GM19238 (cell line): Measurements from ENCODE around the gene FAM111B.
A peak's percentile ranks its signal among the peaks of the same experiment; 100 is the strongest.
"Not testable (repeated sequence)": the region's sequence is repeated elsewhere in the genome, so short reads cannot be mapped to it uniquely, and the experiment has no call there.

ENCODE experiments used
- DNase-seq: peaks from one replicate; pipeline ENCODE4 v3.0.0; 2011; ENCODE audit warnings: low spot score; ENCODE audit not compliant: insufficient read length

FAM111B gene

DNA sequence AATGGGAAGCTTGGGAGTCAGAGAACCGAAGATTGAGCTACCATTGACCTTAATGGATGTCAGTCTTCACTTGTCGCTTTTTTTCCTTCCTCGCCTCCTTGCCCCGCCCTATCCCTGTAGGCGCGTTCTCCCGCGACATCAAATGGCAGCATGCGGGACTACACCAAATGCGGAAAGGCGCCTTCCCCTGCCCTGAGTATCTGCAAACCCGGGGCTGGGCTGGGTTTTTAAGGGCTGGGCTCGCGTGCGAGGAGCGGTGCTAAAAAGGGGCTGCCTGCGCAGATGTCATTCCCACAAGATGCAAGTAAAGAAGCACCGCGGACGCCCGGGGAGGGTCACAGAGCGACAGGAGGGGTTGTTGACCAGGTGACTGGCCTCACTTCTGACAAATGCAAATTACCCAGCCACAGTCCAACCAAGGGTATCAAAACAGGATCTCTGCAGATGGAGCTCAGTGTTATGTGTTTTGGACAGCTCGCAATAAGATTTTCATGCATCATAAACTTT, 4.7 kb upstream of the FAM111B start:
- DNase-seq = peak; percentile 46

DNA sequence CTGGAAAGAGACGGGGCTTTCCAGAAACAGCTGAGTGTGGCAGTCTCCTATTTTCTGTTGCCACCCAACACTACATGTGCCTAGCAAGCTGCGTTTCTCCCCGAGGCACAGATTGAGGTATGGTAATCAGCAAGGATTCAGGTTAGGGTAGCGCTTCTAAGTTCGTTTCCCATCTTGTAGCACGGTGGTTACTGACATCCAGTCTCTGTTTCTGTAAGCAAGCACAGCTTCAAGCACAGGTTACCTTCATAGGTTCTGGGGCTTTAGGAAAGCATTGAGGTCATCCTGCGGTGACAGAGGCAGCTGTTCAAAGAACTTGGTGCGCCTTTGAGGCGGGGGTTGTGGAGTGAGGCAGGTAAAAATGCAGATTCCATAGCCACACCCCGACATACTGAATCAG, 684 bp downstream of the FAM111B start:
- not testable (repeated sequence) for DNase-seq

DNA sequence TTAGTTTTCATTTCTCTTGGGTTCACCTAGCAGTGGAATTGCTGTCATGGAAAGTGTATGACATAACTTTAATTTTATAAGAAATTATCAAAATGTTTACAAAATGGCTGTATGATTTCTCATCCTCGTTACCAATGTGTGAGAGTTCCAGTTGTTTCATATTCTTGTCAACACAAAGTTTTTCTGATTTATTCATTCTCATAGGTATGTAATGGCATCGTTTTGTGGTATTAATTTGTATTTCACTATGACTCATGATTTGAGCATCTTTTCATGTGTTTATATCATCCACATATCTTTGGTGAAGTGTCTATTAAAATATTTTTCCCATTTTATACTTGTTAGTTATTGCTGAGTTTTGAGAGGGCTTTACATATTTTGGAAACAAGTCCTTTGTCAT, 5.5 kb downstream of the FAM111B start:
- DNase-seq = no peak

DNA sequence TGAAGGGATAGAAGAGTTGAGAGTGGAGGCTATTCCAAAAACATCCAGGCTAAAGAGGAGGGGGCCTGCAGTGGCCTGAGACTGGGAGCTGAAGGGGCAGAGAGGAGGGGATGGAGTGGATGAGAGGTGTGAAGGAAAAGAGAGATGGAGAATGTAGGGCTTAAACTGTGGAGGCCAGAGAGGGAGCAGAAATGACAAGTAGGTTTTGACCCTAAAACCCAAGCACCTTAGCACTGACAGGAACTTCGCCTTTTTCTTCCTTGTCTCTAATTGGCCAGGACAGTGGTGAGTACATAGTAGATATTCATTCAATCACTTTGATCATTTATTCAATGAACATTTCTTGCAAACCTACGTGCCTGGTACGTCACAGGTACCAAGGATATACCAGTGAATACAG, 7.3 kb downstream of the FAM111B start:
- no peak for DNase-seq

DNA sequence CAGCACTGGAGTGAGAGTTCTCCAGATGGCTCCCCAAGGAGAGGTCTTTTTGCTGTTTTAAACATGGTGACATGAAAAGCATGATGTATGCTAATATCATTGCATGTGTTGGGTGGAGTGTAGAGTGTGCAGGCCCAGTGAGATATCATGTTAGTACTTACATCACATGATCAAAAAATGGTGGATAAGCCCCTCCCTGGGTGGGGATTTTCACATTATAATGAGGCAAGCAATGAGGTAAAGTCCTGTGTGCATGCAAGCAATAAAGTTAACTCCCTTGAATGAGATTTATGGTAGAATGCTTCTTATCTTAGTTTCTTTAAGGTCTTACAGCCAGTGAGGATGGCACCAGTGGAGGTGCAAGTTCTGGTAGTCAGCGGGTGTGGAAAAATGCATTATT, 8.5 kb downstream of the FAM111B start:
- no peak for DNase-seq

DNA sequence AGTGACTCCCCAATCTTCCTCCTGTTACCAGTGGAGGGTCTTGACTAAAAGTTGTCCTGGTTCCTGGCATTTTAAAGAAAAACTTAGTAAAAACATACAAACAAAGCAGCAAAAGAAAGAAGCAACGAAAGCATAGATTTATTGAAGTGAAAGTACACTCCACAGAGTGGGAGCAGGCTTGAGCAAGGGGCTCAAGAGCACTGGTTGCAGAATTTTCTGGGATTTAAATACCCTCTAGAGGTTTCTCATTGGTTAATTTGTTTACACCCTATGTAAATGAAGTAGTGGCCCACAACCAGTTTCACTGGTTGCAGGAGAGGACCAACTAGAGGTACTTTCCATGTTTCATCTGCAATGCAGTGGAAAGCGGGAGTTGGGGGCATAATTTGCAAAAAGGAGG, 10.7 kb downstream of the FAM111B start:
- DNase-seq = no peak

DNA sequence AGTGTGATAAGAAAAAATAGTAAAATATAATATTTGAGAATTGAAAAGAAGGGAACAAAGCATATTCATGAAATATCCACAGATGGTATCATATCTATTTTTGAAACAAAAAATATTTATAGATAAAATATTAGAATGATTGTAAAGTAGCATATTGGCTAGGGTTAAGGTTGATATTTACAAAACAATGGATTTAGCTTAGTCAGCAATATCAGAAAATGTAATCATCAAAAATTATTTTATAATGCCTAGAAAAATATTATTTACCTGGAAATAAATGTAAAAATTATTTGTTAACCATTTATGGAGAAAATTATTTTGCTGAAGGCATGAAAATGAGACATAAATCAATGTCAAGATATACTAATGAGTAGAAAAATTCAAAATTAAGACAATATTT, 12.8 kb downstream of the FAM111B start:
- DNase-seq = no peak

DNA sequence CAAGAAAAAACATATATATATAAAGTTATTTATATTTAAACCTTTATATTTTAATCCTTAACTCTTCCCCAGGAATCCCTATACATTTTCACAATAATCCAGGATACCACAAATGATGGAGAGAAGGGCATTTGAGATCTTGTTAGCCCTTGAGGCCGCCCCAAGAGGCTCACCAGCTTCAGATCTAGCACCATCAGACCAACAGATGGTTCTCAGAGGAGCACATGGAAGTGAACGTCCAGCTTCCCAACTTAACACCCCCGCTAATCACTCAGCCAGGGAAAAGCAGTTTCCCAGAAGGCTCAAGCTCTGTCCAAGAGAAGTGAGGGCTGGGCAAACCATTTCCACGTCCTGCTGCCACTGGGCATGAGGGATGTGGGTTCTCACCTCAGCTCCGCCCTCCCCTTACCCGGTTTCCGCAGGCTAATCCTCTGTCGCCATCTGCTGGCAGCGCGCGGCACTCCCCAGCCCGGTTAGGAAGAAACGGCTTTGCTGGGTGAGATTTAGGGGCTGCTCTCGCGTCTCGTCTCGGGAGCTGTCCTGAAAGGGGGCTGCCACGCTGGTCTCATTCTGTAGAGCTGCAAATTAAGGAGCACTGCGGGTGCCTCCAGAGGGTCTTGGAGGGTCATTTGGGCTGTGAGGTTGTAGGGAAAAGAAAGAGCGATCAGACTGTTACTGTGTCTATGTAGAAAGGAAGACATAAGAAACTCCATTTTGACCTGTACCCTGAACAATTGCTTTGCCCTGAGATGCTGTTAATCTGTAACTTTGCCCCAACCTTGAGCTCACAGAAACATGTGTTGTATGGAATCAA, 28.8 kb downstream of the FAM111B start:
- peak; percentile 64 for DNase-seq

DNA sequence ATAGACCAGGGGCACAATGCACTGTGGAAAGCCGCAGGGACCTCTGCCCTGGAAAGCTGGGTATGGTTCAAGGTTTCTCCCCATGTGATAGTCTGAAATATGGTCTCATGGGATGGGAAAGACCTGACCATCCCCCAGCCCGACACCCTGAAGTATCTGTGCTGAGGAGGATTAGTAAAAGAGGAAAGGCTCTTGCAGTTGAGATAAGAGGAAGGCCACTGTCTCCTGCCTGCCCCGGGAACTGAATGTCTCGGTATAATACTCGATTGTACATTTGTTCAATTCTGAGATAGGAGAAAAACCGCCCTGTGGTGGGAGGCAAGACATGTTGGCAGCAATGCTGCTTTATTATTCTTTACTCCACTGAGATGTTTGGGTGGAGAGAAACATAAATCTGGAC, 29.5 kb downstream of the FAM111B start:
- DNase-seq = not testable (repeated sequence)

DNA sequence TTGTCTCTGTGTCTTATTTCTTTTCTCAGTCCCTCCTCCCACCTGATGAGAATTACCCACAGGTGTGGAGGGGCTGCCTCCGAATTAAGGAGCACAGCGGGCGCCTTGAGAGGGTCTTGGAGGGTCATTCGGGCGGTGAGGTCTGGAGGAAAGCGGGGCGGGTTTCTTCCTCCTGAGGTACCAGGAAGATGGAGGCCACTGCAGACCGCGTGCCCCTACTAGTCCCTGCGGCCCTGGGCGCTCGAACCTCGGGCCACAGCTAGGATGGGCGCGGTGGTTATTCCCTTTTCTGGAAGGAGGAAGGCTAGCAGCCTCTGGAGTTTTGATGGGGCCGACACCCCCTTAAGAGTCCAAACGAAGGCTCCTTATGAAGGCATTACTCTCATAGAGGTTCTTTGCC, 30.2 kb downstream of the FAM111B start:
- DNase-seq = no peak

DNA sequence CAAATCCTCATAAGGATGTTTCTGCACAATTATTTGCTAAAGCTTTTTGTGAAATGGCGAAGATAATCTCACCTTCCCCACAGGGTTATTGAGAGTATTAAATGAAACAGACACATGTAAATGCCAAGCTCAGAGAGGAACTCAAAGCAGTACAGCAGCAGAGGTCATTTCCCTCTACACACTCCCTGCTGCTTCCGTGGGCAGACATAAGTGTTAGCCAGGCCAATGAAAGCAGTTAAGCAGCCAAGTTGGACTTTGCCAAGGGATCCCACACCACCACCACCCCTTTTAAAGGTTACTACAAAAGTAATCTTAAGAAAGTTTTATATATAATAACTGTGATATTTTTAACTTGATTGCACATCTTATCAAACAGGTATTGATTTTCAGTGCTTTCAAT, 31.6 kb downstream of the FAM111B start:
- DNase-seq = no peak

DNA sequence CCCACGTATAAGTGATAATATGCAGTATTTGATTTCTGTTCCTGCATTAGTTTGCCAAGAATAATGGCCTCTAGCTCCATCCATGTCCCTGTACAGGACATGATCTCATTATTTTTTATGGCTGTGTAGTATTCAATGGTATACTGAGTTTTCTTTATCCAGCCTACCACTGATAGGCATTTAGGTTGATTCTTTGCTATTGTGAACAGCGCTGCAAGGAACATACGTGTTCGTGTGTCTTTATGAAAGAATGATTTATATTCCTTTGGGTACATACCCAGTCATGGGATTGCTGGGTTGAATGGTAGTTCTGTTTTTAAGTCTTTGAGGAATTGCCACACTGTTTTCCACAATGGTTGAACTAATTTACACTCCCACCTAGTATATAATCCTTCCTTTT, 34.2 kb downstream of the FAM111B start:
- DNase-seq = no peak

DNA sequence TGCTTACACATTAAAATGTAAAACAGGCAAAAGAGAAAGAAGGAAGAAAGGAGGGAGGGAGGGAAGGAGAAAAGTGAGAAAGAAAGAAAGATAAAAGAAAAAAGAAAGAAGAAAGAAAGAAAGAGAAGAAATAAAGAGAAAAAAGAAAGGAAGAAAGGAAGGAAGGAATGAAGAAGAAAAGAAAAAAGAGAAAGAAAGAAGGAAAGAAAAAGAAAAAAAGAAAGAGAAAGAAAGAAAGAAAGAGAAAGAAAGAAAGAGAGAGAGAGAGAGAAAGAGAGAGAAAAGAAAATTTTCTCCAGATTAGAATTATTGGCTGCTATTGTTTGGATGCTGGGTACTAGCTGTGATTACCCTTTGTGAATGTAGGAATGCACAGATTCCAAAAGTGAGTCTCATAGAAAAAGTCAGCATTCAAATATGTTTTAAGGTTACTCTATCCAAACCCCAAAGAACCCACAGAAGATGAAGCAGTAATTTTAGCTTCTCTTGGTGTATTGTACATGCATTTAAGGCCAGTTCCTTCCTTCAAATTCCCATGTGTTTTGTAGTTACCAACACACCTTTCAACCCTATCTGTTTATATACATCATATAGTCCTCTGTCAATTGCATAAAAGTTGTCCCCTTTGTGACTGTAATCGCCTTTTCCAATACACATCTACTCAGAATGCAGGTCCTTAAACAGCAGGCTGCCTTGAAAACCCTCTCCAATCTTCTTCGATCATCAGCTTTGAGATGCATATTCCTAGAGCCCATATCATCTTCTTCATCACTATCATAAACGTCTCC, 34.8 kb downstream of the FAM111B start:
- no peak for DNase-seq

DNA sequence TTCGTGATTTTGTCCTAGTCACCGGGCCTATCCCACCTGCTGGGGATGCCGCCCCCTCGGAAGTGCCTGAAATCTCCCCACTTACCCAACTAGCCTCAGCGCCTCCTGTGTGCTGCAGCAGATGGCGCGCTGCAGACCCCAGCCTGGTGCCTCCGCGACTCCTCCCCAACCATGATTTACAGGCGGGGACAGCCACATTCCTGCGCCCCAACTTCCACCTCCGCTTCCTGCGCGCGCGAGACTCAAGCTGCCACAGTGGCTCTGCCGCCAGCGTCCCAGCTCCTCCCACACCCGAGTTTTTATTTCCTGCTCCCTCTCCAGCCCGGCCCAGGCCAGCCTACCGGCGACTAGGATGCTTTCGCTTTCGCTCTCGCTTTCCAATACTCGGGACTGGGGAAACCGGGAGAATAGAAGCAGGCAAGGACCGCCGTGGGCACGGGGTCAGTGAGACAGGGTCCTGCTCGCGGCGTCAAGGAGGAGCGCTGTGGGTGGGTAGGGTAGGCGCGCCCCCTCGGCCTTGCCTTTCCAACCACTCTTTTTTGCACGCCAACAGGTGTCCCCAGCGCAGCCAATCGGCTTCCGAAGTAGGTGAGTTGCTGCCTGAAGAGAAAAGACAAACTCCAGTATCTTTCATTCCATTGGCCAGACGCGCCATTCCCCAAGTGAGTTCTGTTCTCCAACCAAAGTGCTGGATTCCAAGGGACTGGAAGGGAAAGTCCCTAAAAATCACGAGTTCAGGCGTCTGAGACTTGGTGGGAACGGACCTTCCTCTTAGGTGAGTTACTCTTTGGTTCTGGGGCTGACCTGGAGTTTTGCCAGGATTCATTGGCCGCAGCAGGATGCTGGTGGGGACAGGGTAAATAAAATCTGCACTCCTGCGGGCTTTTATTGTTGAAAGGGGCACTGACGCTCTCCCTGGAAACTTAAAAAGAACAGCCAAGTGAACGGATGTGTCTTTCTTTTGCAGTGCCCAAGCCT, 35.8 kb downstream of the FAM111B start, which contains the start of gene FAM111A:
FAM111A (plus strand) TSS at position 327 of the 978 bp plus-strand sequence. CDS start 6,017 bp downstream, outside the sequence.
- DNase-seq = peak; percentile 70

DNA sequence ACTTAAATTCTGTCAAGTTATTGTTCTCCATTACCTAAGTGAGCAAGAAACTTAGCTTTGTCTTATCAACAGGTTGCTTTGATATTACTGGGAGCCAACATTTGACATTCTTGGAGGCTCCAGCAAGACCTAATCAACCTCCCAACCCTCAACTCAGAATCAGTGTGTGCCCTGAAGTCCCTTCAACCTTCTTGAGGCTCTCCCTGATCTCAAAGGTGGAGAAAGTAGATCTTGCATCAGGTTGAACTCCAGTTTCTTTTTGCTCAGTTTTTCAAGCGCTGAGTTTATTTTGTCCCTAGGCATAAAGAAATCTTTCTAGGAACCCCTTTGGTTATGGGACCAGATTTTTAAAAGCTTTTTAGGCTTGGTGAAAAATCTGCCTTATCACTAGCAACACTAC, 37.1 kb downstream of the FAM111B start:
- DNase-seq = no peak

DNA sequence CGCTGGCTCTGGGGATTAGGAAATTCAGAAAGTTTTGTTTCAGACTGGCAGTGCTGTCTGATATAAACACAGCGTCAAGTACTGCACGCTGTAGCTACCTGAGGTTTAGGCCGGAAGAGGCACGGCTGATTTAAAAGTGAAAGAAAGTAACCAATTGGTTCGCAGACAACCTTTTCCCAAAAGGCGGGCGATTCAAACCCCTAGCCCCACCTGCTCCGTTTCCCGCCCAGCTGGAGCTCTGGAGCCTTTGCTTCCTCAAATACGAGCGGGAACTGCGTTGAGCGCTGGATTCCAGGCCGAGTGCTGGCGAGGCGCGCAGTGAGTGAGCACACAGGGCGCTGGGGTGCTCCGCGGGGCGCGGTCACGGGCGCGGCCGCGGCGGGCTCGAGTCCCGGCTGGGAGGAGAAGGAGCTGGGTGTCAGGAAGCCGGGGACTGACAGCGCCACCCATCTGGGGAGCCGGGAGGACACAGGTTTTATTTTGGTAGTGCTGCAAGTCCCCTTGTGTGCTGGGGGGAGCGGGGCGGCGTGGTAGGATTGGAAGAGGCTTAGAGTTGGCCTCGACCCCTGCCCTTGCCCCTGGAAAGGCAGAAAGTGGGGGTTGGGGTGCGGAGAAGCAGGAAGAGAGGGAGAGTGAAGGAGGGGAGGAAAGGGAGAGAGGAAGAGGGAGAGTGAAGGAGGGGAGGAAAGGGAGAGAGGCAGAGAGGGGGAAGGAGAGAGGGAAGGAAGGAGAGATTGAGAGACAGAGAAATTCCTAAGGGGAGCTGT, 37.7 kb downstream of the FAM111B start:
- peak; percentile 69 for DNase-seq

DNA sequence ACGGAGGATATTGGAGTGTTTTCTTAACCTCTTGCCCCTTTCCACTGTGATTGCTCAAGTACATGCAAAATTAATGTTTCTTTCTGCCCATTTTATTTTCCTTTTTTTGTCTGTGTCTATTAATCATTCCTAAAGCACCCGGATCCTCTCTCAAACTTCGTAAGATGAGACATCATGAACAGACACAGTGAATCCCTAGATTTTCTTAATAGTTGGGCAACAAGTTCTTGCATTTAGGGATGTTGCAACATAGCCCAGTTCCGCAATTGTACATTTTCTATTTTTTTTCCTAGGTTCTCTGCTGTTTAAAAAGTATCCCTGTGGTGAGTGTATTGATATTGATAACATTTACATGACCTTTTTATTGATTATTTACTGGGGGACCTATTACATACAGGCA, 38.5 kb downstream of the FAM111B start:
- DNase-seq = no peak

DNA sequence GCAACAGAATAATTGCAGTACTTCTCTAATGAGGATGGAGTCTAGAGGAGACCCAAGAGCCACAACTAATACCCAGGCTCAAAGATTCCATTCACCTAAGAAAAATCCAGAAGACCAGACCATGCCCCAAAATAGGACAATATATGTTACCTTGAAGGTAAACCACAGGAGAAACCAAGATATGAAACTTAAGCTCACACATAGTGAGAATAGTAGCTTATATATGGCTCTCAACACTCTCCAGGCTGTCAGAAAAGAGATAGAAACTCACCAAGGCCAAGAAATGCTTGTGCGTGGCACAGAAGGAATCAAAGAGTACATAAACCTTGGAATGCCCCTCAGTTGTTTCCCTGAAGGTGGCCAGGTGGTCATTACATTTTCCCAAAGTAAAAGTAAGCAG, 44.7 kb downstream of the FAM111B start:
- no peak for DNase-seq

DNA sequence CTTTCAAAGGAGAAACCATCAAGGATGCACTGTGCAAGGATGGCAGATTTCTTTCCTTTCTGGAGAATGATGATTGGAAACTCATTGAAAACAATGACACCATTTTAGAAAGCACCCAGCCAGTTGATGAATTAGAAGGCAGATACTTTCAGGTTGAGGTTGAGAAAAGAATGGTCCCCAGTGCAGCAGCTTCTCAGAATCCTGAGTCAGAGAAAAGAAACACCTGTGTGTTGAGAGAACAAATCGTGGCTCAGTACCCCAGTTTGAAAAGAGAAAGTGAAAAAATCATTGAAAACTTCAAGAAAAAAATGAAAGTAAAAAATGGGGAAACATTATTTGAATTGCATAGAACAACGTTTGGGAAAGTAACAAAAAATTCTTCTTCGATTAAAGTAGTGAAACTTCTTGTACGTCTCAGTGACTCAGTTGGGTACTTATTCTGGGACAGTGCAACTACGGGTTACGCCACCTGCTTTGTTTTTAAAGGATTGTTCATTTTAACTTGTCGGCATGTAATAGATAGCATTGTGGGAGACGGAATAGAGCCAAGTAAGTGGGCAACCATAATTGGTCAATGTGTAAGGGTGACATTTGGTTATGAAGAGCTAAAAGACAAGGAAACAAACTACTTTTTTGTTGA, 45.4 kb downstream of the FAM111B start:
- DNase-seq = peak; percentile 19

DNA sequence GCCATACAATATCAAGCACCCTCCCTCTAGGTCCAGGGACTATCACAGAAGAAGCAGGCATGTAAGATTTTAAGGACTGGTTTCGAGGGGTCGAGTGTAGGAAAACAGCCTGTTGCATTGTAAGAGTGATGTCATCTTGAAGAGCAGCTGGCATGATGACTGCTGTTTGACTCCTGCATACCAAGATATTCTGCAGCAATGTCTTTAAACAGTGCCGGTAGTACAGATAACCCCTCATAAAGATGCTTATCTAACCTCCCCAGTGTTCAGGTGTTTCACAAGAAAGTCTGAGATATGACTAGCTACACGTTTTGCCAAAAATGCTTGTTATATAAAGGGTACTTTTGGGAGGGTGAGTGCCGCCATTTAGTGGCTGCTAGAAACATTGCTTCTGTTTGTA, 47.6 kb downstream of the FAM111B start:
- DNase-seq = no peak
